ENCODE data around the gene CSMD2.

The CSMD2 gene

DNA sequence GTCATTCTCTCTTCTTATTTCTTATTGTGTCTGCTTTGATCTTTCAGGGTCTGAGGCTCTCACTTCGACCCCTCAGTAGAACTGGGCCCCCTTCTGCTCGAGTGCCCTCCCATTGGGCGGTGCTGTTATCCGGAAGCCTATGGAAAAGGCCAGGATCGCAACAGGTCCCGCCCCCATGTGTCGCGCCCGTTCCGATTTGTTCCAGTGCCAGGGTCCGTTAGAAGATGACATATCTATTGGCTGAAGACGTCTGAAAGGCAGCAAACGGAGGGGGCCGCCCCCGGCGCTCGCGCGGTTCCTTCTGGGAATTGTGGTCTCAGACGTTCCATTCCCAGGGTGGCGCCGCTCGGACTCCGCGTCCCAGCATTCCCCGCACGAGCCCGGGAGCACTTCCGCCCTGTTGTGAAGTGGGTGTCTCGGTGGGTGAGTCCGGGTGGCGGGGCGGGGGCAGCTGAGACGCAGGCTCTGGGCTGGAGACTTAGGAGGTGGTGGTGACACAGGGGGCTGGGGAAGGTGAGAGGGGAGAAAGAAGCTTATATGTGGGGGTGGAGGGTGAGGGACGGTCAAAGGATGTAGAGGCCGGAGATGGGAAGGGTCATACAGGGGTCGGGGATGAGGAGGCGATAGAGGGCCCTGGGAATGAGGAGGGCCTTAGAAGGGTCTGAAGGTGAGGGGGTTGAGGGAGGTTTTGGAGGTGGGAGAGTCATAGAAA lies 692.6 kb downstream of the CSMD2 start, which contains the start of gene ZSCAN20:
Gene ZSCAN20, plus strand, starts transcription at position 377 of the 712 bp plus-strand sequence. CDS start 6,644 bp downstream, outside the sequence.
- H3K4me1 ChIP-seq (ENCODE audit: low read length) = peaks cover 14% of the 10 kb centered on the region
- H3K27ac ChIP-seq (ENCODE audit: low read length) = no peak within 1 kb of the TSS
- peak within 1 kb of the TSS; percentile 91 for H2AFZ ChIP-seq (ENCODE audit: low read depth, low read length)
- H3K27me3 ChIP-seq (ENCODE audit: low read depth, low read length) = no peaks in the 10 kb centered on the region
- no peaks in the 10 kb centered on the region for H3K79me2 ChIP-seq (ENCODE audit: low read length)
- peak within 1 kb of the TSS; percentile 100 for H3K4me3 ChIP-seq (ENCODE audit: low read length)
- TF ChIP-seq, protein P1, sequence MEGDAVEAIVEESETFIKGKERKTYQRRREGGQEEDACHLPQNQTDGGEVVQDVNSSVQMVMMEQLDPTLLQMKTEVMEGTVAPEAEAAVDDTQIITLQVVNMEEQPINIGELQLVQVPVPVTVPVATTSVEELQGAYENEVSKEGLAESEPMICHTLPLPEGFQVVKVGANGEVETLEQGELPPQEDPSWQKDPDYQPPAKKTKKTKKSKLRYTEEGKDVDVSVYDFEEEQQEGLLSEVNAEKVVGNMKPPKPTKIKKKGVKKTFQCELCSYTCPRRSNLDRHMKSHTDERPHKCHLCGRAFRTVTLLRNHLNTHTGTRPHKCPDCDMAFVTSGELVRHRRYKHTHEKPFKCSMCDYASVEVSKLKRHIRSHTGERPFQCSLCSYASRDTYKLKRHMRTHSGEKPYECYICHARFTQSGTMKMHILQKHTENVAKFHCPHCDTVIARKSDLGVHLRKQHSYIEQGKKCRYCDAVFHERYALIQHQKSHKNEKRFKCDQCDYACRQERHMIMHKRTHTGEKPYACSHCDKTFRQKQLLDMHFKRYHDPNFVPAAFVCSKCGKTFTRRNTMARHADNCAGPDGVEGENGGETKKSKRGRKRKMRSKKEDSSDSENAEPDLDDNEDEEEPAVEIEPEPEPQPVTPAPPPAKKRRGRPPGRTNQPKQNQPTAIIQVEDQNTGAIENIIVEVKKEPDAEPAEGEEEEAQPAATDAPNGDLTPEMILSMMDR (IDR thresholded peaks at IDR 0.05; ENCODE audit: low read depth, low read length) = no peak
- no peak for TF ChIP-seq EZH2phosphoT487 (IDR thresholded peaks at IDR 0.05; ENCODE audit: low read depth)
- H3K9me3 ChIP-seq (ENCODE audit: insufficient read depth, low read length) = no peaks in the 10 kb centered on the region
- peak within 1 kb of the TSS; percentile 86 for H3K4me2 ChIP-seq (ENCODE audit: low read length)
- H3K36me3 ChIP-seq (replicated peaks; ENCODE audit: low read depth, low read length) = no peaks in the 10 kb centered on the region
- no peaks in the 10 kb centered on the region for H4K20me1 ChIP-seq (ENCODE audit: insufficient read depth, low read length)
- H3K9ac ChIP-seq (ENCODE audit: low read length) = peak within 1 kb of the TSS; percentile 89

DNA sequence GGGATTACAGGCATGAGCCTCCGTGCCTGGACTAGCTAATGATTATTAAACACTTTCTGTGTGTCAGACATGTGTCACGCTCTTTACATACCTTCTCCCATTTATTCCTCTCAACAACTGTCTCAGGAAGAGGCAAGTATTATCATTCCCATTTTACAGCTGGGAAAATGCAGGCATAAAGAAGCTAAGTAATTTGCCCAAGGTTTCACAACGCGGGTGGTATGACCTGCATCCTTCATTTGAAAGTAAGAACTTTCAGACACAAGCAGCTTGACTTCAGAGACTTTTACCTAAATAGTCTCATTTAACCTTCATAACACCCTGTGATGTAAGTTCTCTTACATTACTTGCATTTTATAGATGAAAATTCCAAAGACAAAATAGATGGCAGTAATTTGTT lies 693.6 kb downstream of the CSMD2 start:
- H3K27me3 ChIP-seq (ENCODE audit: low read depth, low read length) = no peaks in the 10 kb centered on the region
- H3K36me3 ChIP-seq (replicated peaks; ENCODE audit: low read depth, low read length) = no peaks in the 10 kb centered on the region
- H3K9me3 ChIP-seq (ENCODE audit: insufficient read depth, low read length) = no peaks in the 10 kb centered on the region
- H3K4me3 ChIP-seq (ENCODE audit: low read length) = peak overlapping the region; percentile 100
- H3K9ac ChIP-seq (ENCODE audit: low read length) = no peak overlapping the region
- H4K20me1 ChIP-seq (ENCODE audit: insufficient read depth, low read length) = no peaks in the 10 kb centered on the region
- no peak overlapping the region for H3K27ac ChIP-seq (ENCODE audit: low read length)
- no peaks in the 10 kb centered on the region for H3K79me2 ChIP-seq (ENCODE audit: low read length)
- no peak overlapping the region; the same call in 1 of the 2 replicates for H2AFZ ChIP-seq (ENCODE audit: low read depth, low read length)
- peaks cover 14% of the 10 kb centered on the region for H3K4me1 ChIP-seq (ENCODE audit: low read length)
- H3K4me2 ChIP-seq (ENCODE audit: low read length) = peak overlapping the region; percentile 73
- TF ChIP-seq, protein P1 (IDR thresholded peaks at IDR 0.05; ENCODE audit: low read depth, low read length) = no peak
- TF ChIP-seq EZH2phosphoT487 (IDR thresholded peaks at IDR 0.05; ENCODE audit: low read depth) = no peak

DNA sequence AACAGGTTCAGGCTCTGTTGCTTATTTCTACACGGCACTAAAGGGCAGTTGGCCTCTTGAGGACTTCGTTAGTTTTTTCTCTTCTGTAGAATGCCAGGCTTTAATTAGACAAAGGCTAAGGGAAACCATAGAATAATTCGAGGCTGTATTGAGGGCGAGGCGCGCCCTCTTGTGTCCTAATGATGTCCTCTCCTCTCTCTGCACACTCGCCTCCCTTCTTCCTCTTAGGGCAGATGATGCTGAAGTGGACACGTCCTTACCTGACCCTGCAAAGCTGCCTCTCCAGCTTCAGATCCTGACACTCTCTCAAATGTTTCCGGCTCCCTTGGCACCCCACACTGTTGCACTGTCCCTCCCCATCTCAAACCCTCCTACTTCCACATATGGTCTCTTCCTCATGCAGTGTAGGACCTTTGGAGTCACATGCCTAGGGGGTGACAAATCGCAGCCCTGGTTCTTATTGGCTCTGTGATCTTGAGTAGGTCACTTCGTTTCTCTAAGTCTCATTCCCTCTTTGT lies 694.5 kb downstream of the CSMD2 start:
- H3K9me3 ChIP-seq (ENCODE audit: insufficient read depth, low read length) = no peaks in the 10 kb centered on the region
- TF ChIP-seq, protein P1 (IDR thresholded peaks at IDR 0.05; ENCODE audit: low read depth, low read length) = peak; percentile 71
- TF ChIP-seq EZH2phosphoT487 (IDR thresholded peaks at IDR 0.05; ENCODE audit: low read depth) = no peak
- peaks cover 14% of the 10 kb centered on the region for H3K4me1 ChIP-seq (ENCODE audit: low read length)
- no peak overlapping the region for H3K9ac ChIP-seq (ENCODE audit: low read length)
- H4K20me1 ChIP-seq (ENCODE audit: insufficient read depth, low read length) = no peaks in the 10 kb centered on the region
- H3K36me3 ChIP-seq (replicated peaks; ENCODE audit: low read depth, low read length) = no peaks in the 10 kb centered on the region
- peak overlapping the region; percentile 88 for H2AFZ ChIP-seq (ENCODE audit: low read depth, low read length)
- H3K27ac ChIP-seq (ENCODE audit: low read length) = no peak overlapping the region
- H3K4me2 ChIP-seq (ENCODE audit: low read length) = peak overlapping the region; percentile 64
- H3K79me2 ChIP-seq (ENCODE audit: low read length) = no peaks in the 10 kb centered on the region
- H3K4me3 ChIP-seq (ENCODE audit: low read length) = peak overlapping the region; percentile 52
- H3K27me3 ChIP-seq (ENCODE audit: low read depth, low read length) = no peaks in the 10 kb centered on the region

DNA sequence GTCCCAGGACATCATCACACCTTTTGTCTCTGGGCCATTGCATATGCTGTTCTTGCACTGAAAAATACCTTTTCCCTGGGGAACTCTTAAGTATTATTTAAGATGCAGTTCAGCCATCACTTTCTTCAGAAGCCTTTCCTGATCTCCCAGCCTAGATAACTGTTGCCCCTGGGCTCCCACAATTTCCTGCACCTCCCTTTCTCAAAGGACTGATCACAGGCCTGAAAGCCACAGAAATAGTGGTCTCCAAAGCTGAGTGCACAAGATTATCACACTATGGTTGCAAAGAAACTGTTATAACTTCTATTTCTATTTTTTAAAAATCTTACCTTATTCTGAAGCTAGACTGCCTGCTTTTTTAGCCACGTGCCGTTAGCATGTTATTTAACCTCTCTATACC lies 695.3 kb downstream of the CSMD2 start:
- Histone ChIP-seq H3K4me3 (ENCODE audit: low read length) (no peak overlapping the region), H3K27me3 (ENCODE audit: low read depth, low read length) (no peaks in the 10 kb centered on the region), H3K79me2 (ENCODE audit: low read length) (no peaks in the 10 kb centered on the region), H3K9me3 (ENCODE audit: insufficient read depth, low read length) (no peaks in the 10 kb centered on the region), H3K4me1 (ENCODE audit: low read length) (peaks cover 14% of the 10 kb centered on the region), H3K9ac (ENCODE audit: low read length) (no peak overlapping the region), H4K20me1 (ENCODE audit: insufficient read depth, low read length) (no peaks in the 10 kb centered on the region), H2AFZ (ENCODE audit: low read depth, low read length) (no peak overlapping the region), H3K36me3 (replicated peaks; ENCODE audit: low read depth, low read length) (no peaks in the 10 kb centered on the region), H3K27ac (ENCODE audit: low read length) (no peak overlapping the region), H3K4me2 (ENCODE audit: low read length) (no peak overlapping the region)
- no peak for TF ChIP-seq EZH2phosphoT487 (IDR thresholded peaks at IDR 0.05; ENCODE audit: low read depth)
- TF ChIP-seq, protein P1 (IDR thresholded peaks at IDR 0.05; ENCODE audit: low read depth, low read length) = no peak
